Measurements from ENCODE around the gene E2F4.

- no peak for TF ChIP-seq CTCF (IDR thresholded peaks at IDR 0.05; ENCODE audit: low read length)
- no peak for TF ChIP-seq EZH2 (optimal IDR thresholded peaks at IDR 0.05; ENCODE audit: low read depth, low read length)
- no peak for TF ChIP-seq EZH2phosphoT487 (IDR thresholded peaks at IDR 0.05; ENCODE audit: low read length)
Observed at GRCh38 chr16:67167588-67167987, 24.4 kb upstream of the E2F4 start.

Data from MM.1S (cell line).